Liver (tissue), 9 donors: ENCODE measurements around the gene VPS11. TPM values are rescaled to one million over a fixed set of nuclear protein-coding genes. Genes with fewer than 3 reads are reported as not detected.

Experiments used
- DNase-seq: peaks from one replicate; pipeline ENCODE4 v3.0.0-alpha.2; 2017; ENCODE audit warnings: low spot score
- H3K27ac ChIP-seq, 2 donors: one replicate each; pipeline ENCODE4 v1.7.0; 2013; ENCODE audit warnings: inconsistent platforms in 2 of 2, low read length in 2 of 2, control low read depth in 1 of 2, low read depth in 1 of 2, mild to moderate bottlenecking in 1 of 2
- H3K27me3 ChIP-seq, 4 donors: one replicate each; pipeline versions ENCODE4 v1.6.1 to v1.7.0; 2013; ENCODE audit warnings: low read length in 3 of 4, inconsistent platforms in 1 of 4, mild to moderate bottlenecking in 1 of 4, moderate library complexity in 1 of 4; ENCODE audit not compliant: control insufficient read depth in 4 of 4, insufficient read depth in 4 of 4
- H3K36me3 ChIP-seq, 4 donors: one replicate each; pipeline versions ENCODE4 v1.6.1 to v1.7.0; 2013; ENCODE audit warnings: low read length in 3 of 4, mild to moderate bottlenecking in 3 of 4, low read depth in 1 of 4, moderate library complexity in 1 of 4; ENCODE audit not compliant: control insufficient read depth in 4 of 4, insufficient read depth in 3 of 4
- H3K4me1 ChIP-seq, 4 donors: one replicate each; pipeline versions ENCODE4 v1.6.1 to v1.7.0; 2013; ENCODE audit warnings: low read length in 3 of 4, mild to moderate bottlenecking in 3 of 4, moderate library complexity in 1 of 4; ENCODE audit not compliant: control insufficient read depth in 4 of 4, insufficient read depth in 4 of 4
- H3K4me3 ChIP-seq, 3 donors: one replicate each; pipeline versions ENCODE4 v1.6.1 to v1.7.0; 2013; ENCODE audit warnings: low read length in 3 of 3, control low read depth in 1 of 3, low read depth in 1 of 3, mild to moderate bottlenecking in 1 of 3
- H3K9ac ChIP-seq, 2 donors: one replicate each; pipeline ENCODE4 v1.7.0; 2013; ENCODE audit warnings: low read length in 2 of 2, mild to moderate bottlenecking in 2 of 2, moderate library complexity in 2 of 2, control low read depth in 1 of 2, low read depth in 1 of 2
- H3K9me3 ChIP-seq, 4 donors: one replicate each; pipeline versions ENCODE4 v1.6.1 to v1.7.0; 2013; ENCODE audit warnings: low read length in 3 of 4; ENCODE audit not compliant: control insufficient read depth in 4 of 4
- EGR1 ChIP-seq, 2 donors: IDR thresholded peaks; 2 replicates each; pipeline ENCODE4 v1.6.1; 2016 to 2018; ENCODE audit warnings: antibody characterized with exemption in 2 of 2, low read depth in 2 of 2
- FOXA1 ChIP-seq: IDR thresholded peaks from 2 replicates; pipeline ENCODE4 v1.6.1; 2016; ENCODE audit warnings: antibody characterized with exemption
- FOXA2 ChIP-seq: IDR thresholded peaks from 2 replicates; pipeline ENCODE4 v1.6.1; 2016; ENCODE audit warnings: antibody characterized with exemption
- HNF4A ChIP-seq, 2 donors: conservative IDR thresholded peaks; 2 replicates each; pipeline ENCODE4 v1.6.1; 2016; ENCODE audit warnings: antibody characterized with exemption in 2 of 2, mild to moderate bottlenecking in 2 of 2
- JUND ChIP-seq, 2 donors: IDR thresholded peaks; 2 replicates each; pipeline ENCODE4 v1.6.1; 2016; ENCODE audit warnings: antibody characterized with exemption in 2 of 2
- NR2F2 ChIP-seq: IDR thresholded peaks from 2 replicates; pipeline ENCODE4 v1.6.1; 2016; ENCODE audit warnings: antibody characterized with exemption
- RAD21 ChIP-seq, 2 donors: IDR thresholded peaks; 2 replicates each; pipeline ENCODE4 v1.6.1; 2016; ENCODE audit warnings: antibody characterized with exemption in 2 of 2, mild to moderate bottlenecking in 2 of 2
- RXRA ChIP-seq, 2 donors: IDR thresholded peaks; 2 replicates each; pipeline ENCODE4 v1.6.1; 2017 to 2018; ENCODE audit warnings: antibody characterized with exemption in 2 of 2, mild to moderate bottlenecking in 1 of 2
- SP1 ChIP-seq: IDR thresholded peaks from 2 replicates; pipeline ENCODE4 v1.6.1; 2018; ENCODE audit warnings: antibody characterized with exemption, mild to moderate bottlenecking
- TAF1 ChIP-seq: conservative IDR thresholded peaks from 2 replicates; pipeline ENCODE4 v1.6.1; 2016; ENCODE audit warnings: antibody characterized with exemption, mild to moderate bottlenecking
- YY1 ChIP-seq: IDR thresholded peaks from 2 replicates; pipeline ENCODE4 v1.6.1; 2016; ENCODE audit warnings: antibody characterized with exemption, mild to moderate bottlenecking
- WGBS: extraction: QIAGEN DNeasy Blood & Tissue Kit; methylation state at CpG from one replicate; pipeline ENCODE4 v1.1.7; 2013; 5-methylcytosine and 5-hydroxymethylcytosine counted together
- polyA plus RNA-seq, 2 donors: library from polyadenylated mRNA; stranded (reverse) in 1 of 2; unstranded in 1 of 2; fragments of 200-250 nt in 1 of 2; fragments of >200 nt in 1 of 2; fragmentation: Nextera tagmentation in 1 of 2; extraction: Ambion mirVana in 1 of 2; gene quantifications; one replicate each; pipeline versions ENCODE4 v1.2.1 to v1.2.3, GENCODE V29; 2013 to 2015
- total RNA-seq, 2 donors: library from RNA; depleted of rRNA; stranded (reverse); fragments of >200 nt; gene quantifications; one replicate each; pipeline ENCODE4 v1.2.3, GENCODE V29; 2014
- TF ChIP-seq, protein P1 (sequence below): IDR thresholded peaks from 2 replicates; pipeline ENCODE4 v1.6.1; 2016; ENCODE audit warnings: antibody characterized with exemption
- TF ChIP-seq, protein P2 (sequence below): fragments of 150-350 bp; IDR thresholded peaks from 2 replicates; pipeline ENCODE4 v1.5.1; 2017; ENCODE audit warnings: improper control_type of control experiment, low read depth, low read length; ENCODE audit not compliant: missing input control
- TF ChIP-seq, protein P3 (sequence below): IDR thresholded peaks from 2 replicates; pipeline ENCODE4 v1.6.1; 2016; ENCODE audit warnings: antibody characterized with exemption
- donor health status: healthy.
- donor health status: healthy.
- donor health status: healthy.
- donor health status: healthy.
- donor health status: healthy.

Gene VPS11
- total and polyA plus RNA-seq, 4 donors, result 7.2 to 17.4 (median 12.2) TPM

DNA sequence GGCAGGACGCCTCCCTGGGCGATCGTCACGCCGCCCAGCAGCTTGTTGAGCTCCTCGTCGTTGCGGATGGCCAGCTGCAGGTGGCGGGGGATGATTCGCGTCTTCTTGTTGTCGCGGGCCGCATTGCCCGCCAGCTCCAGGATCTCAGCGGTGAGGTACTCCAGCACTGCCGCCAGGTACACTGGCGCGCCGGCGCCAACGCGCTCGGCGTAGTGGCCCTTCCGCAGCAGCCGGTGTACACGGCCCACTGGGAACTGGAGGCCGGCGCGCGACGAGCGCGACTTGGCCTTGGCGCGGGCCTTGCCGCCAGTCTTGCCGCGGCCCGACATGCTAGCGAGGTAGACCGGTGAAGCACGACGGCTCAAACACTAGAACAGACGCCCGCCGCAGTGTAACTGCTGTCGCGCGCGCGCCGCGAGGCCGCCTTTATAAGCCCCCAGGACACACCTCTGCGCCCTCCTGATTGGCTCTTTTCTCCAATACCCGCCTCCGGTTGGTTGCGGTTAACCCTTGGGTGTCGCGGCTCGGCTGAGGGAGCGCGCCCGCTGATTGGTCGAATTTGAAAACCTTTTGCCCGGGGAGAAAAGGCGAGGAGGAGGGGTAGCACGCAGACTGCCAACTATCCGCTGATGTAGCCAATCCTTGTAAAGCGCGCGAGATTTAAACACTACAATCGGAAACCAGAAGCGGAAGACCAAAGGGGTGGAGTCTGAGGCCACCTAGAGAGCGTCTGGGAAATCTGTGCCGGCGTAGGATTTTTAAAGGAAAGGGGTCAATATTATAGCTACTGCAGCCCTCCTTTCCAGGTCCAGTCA lies 27.7 kb downstream of the VPS11 start (continued):
- peak in 1 of 2 donors; percentile 31 for TF ChIP-seq EGR1 (IDR thresholded peaks at IDR 0.05; ENCODE audit: low read depth in 2 of 2)
- TF ChIP-seq RAD21 (IDR thresholded peaks at IDR 0.05), result peak; percentile 18 to 49

DNA sequence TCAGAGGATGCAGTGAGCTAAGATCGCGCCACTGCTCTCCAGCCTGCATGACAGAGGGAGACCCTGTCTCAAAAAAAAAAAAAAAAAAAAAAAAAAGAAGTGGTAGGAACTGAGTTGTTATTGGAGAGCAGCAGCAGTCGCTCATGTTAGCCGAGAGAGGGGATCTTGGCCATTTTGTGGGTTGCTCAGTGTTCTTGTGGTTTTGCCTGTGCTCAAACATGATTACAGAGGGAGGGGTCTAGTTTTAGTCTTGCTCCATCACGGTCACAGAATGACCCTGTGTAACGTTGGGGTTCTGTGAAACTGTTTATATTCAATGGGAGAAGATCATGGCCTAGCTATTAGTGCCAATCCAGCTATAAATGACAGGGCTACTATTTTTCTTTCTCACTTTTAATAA lies 32.1 kb downstream of the VPS11 start:
- H3K9ac ChIP-seq, result no peak overlapping the region
- peaks cover 0 to 35% (median 25%) of the 10 kb centered on the region in 4 donors for H3K4me1 ChIP-seq
- 74% methylated on average over 6 of the region's 6 CpGs for WGBS
- peaks cover 4 to 18% (median 12%) of the 10 kb centered on the region in 4 donors for H3K36me3 ChIP-seq
- H3K9me3 ChIP-seq, result no peaks in the 10 kb centered on the region
- no peaks in the 10 kb centered on the region for H3K27me3 ChIP-seq
- TF ChIP-seq JUND (IDR thresholded peaks at IDR 0.05) (no peak), TAF1 (no peak)
- H3K27ac ChIP-seq, result no peak overlapping the region
- no peak for DNase-seq
- no peak overlapping the region for H3K4me3 ChIP-seq

DNA sequence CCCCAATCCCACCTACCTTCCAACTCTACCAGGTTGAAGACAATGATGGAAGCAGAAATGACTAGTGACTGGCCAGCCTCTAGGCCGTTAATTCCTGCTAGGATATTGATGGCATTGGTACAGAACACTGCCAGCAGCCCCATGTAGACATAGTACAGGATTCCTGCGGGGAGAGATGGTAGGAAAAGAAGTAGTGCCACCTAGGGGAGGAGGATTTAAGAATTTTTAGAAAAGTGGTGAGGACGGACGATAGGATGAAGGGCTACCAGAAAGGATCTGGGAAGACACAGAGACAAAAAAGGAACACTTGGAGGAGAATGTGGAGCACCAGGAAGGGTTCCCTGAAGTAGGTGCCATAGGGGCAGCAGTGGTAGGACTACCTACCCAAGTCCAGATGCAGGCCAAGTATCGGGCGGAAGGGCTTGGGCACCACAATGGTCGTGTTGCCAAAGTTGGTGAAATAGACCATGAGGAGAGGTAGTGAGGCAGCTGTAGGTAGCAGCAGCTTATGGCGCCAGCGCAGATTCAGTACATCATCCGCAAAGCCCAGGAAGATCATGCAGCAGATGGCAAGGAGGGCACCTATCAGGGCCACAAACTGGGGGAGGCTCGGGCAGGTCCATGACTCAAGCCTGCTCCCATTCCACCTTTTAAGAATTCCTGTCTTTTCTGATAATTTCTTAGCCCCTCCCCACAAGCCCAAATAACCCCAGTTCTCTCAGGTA lies 32.8 kb downstream of the VPS11 start:
- WGBS, result 53% methylated on average over 11 of the region's 11 CpGs
- Histone ChIP-seq H3K27me3 (no peaks in the 10 kb centered on the region), H3K4me1 (peaks cover 0 to 31% (median 25%) of the 10 kb centered on the region in 4 donors), H3K27ac (no peak overlapping the region), H3K9me3 (no peaks in the 10 kb centered on the region), H3K36me3 (peaks cover 4 to 18% (median 12%) of the 10 kb centered on the region in 4 donors), H3K4me3 (peak overlapping the region; percentile 81 to 98 (median 94)), H3K9ac (no peak overlapping the region)
- peak; percentile 55 for TF ChIP-seq YY1
- TF ChIP-seq FOXA2, result peak; percentile 38
- peak; percentile 30 for TF ChIP-seq SP1
- TF ChIP-seq JUND (IDR thresholded peaks at IDR 0.05), result no peak
- TF ChIP-seq RAD21 (IDR thresholded peaks at IDR 0.05), result peak; percentile 67 to 73
- TF ChIP-seq, protein P1, sequence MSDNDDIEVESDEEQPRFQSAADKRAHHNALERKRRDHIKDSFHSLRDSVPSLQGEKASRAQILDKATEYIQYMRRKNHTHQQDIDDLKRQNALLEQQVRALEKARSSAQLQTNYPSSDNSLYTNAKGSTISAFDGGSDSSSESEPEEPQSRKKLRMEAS, result no peak
- TF ChIP-seq HNF4A (conservative IDR thresholded peaks at IDR 0.05), result peak in 1 of 2 donors; percentile 23
- TF ChIP-seq, protein P2, sequence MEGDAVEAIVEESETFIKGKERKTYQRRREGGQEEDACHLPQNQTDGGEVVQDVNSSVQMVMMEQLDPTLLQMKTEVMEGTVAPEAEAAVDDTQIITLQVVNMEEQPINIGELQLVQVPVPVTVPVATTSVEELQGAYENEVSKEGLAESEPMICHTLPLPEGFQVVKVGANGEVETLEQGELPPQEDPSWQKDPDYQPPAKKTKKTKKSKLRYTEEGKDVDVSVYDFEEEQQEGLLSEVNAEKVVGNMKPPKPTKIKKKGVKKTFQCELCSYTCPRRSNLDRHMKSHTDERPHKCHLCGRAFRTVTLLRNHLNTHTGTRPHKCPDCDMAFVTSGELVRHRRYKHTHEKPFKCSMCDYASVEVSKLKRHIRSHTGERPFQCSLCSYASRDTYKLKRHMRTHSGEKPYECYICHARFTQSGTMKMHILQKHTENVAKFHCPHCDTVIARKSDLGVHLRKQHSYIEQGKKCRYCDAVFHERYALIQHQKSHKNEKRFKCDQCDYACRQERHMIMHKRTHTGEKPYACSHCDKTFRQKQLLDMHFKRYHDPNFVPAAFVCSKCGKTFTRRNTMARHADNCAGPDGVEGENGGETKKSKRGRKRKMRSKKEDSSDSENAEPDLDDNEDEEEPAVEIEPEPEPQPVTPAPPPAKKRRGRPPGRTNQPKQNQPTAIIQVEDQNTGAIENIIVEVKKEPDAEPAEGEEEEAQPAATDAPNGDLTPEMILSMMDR, result peak; percentile 30
- DNase-seq, result no peak

DNA sequence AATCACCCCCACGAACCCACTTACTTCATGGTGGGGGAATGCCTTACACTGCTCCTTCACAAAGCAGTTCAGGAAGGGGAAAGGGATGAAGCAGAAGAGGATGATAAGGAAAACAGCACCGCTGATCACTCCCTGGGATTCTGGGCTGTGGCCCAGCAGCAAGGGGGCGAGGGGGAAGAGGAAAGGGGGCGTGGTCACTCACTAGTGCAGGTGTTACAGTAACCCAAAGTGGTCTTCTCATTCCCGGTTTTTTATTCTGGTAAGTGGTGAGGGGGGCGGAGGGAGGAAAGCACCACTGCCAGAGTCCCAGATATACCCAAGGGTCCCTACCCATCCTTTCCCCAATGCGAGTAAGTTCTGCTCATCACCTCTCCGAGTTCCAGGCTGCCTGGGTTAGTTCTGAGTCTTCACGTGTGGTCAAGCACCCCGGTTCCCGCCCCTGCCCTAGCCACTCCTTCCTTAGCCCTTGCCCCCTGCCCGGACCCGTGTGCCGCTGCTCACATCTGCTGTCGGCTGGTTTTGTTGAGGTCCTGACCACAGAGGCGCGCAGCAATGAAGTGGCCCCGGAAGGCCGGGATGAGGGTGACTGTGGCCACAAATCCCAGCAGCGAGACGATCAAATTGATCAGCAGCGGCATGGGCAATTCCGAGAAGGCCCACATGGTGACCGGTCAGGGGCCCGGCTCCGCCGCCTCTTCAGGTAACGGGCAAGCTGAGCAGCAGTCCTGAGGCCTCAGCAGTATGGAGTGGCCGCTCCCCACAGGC lies 33.6 kb downstream of the VPS11 start:
- no peaks in the 10 kb centered on the region for H3K9me3 ChIP-seq
- H3K27ac ChIP-seq, result peak overlapping the region; percentile 89 to 90
- H3K4me3 ChIP-seq, result peak overlapping the region; percentile 81 to 98 (median 94)
- peaks cover 4 to 18% (median 12%) of the 10 kb centered on the region in 4 donors for H3K36me3 ChIP-seq
- no peak for DNase-seq
- H3K9ac ChIP-seq, result peak overlapping the region; percentile 82 to 84
- H3K27me3 ChIP-seq, result no peaks in the 10 kb centered on the region
- peaks cover 0 to 27% (median 21%) of the 10 kb centered on the region in 4 donors for H3K4me1 ChIP-seq
- WGBS, result 1% methylated on average over 29 of the region's 29 CpGs
- TF ChIP-seq TAF1 (no peak), HNF4A (conservative IDR thresholded peaks at IDR 0.05) (no peak), FOXA1 (no peak), RXRA (IDR thresholded peaks at IDR 0.05) (no peak), NR2F2 (no peak), RAD21 (IDR thresholded peaks at IDR 0.05) (no peak), JUND (IDR thresholded peaks at IDR 0.05) (no peak), FOXA2 (no peak), EGR1 (IDR thresholded peaks at IDR 0.05; ENCODE audit: low read depth in 2 of 2) (no peak)
- TF ChIP-seq, protein P2, result no peak
- TF ChIP-seq, protein P1, result no peak
- TF ChIP-seq, protein P3, sequence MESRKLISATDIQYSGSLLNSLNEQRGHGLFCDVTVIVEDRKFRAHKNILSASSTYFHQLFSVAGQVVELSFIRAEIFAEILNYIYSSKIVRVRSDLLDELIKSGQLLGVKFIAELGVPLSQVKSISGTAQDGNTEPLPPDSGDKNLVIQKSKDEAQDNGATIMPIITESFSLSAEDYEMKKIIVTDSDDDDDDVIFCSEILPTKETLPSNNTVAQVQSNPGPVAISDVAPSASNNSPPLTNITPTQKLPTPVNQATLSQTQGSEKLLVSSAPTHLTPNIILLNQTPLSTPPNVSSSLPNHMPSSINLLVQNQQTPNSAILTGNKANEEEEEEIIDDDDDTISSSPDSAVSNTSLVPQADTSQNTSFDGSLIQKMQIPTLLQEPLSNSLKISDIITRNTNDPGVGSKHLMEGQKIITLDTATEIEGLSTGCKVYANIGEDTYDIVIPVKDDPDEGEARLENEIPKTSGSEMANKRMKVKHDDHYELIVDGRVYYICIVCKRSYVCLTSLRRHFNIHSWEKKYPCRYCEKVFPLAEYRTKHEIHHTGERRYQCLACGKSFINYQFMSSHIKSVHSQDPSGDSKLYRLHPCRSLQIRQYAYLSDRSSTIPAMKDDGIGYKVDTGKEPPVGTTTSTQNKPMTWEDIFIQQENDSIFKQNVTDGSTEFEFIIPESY, result no peak
